ENCODE results near the gene CLEC20A. TPM values are rescaled to one million over a fixed set of nuclear protein-coding genes. Genes with fewer than 3 reads are reported as not detected.

The CLEC20A gene
- total RNA-seq (2022) = not detected in 2 replicates
- Bru-seq, nascent RNA = not detected
- not detected for BruChase-seq, experiment 1, labeled RNA remaining after a 6-hour chase
- BruChase-seq, experiment 2, labeled RNA remaining after a 2-hour chase = not detected
- long read RNA-seq, partial matches to known transcripts = 0 of 2 reads
- long read RNA-seq, other reads (novel, unspliced or antisense) = 2 of 2 reads

GRCh38 chr1:178496410-178497135 is at the start of gene CLEC20A:
TSS of gene CLEC20A (minus strand) at chr1:178496964. CDS start at chr1:178496939, 25 bp downstream.
- no peak within 1 kb of the TSS for H3K4me3 Mint-ChIP-seq (ENCODE audit: unreplicated experiment)
- H3K27me3 Mint-ChIP-seq (ENCODE audit: insufficient read depth, unreplicated experiment) = no peaks in the 10 kb centered on the region
- intact Hi-C loops (cut with micrococcal nuclease) = no loop called here
- TF ChIP-seq CTCF (IDR thresholded peaks at IDR 0.05; ENCODE audit: unreplicated experiment) = no peak
- H3K27ac Mint-ChIP-seq (ENCODE audit: low read depth, unreplicated experiment) = no peak within 1 kb of the TSS
- POLR2A ChIA-PET = no interaction called here
- DNase-seq (ENCODE audit: unreplicated experiment) = no peak
- CTCF ChIA-PET = interaction anchor here (0.6 to 2.4 kb wide), 3 partner anchors 8 to 1210 kb away, joined by 3 to 20 read pairs (median 4); no protein-coding TSS in a partner anchor
- BruUV-seq (replicated peaks) = no TSS peak
- no peaks in the 10 kb centered on the region for H3K9me3 Mint-ChIP-seq (ENCODE audit: unreplicated experiment)
- no peaks in the 10 kb centered on the region for H3K4me1 Mint-ChIP-seq (ENCODE audit: insufficient read depth, unreplicated experiment)
- H3K36me3 Mint-ChIP-seq (ENCODE audit: insufficient read depth, unreplicated experiment) = no peaks in the 10 kb centered on the region

GRCh38 chr1:178544531-178544930 is 47.8 kb upstream of the CLEC20A start:
- intact Hi-C loops (cut with micrococcal nuclease) = no loop called here
- DNase-seq (ENCODE audit: unreplicated experiment) = no peak
- ChIA-PET CTCF (interaction anchor here (0.6 to 12.2 kb wide), 15 partner anchors 11 to 583 kb away, joined by 3 to 390 read pairs (median 8); partner anchors contain the start of gene RALGPS2), POLR2A (interaction anchor here (3.0 to 3.4 kb wide), 3 partner anchors 182 to 209 kb away, joined by 17 to 23 read pairs (median 18); no protein-coding TSS in a partner anchor)
- no peak overlapping the region for H3K4me3 Mint-ChIP-seq (ENCODE audit: unreplicated experiment)
- H3K36me3 Mint-ChIP-seq (ENCODE audit: insufficient read depth, unreplicated experiment) = peaks cover 10% of the 10 kb centered on the region
- no peaks in the 10 kb centered on the region for H3K27me3 Mint-ChIP-seq (ENCODE audit: insufficient read depth, unreplicated experiment)
- BruUV-seq (replicated peaks) = no TSS peak
- H3K27ac Mint-ChIP-seq (ENCODE audit: low read depth, unreplicated experiment) = no peak overlapping the region
- H3K4me1 Mint-ChIP-seq (ENCODE audit: insufficient read depth, unreplicated experiment) = peaks cover 20% of the 10 kb centered on the region
- TF ChIP-seq CTCF (IDR thresholded peaks at IDR 0.05; ENCODE audit: unreplicated experiment) = no peak
- no peaks in the 10 kb centered on the region for H3K9me3 Mint-ChIP-seq (ENCODE audit: unreplicated experiment)

GRCh38 chr1:178543290-178543607 is 46.5 kb upstream of the CLEC20A start:
- no peak for TF ChIP-seq CTCF (IDR thresholded peaks at IDR 0.05; ENCODE audit: unreplicated experiment)
- no TSS peak for BruUV-seq (replicated peaks)
- Mint-ChIP-seq H3K27me3 (ENCODE audit: insufficient read depth, unreplicated experiment) (no peaks in the 10 kb centered on the region), H3K9me3 (ENCODE audit: unreplicated experiment) (no peaks in the 10 kb centered on the region), H3K27ac (ENCODE audit: low read depth, unreplicated experiment) (peak overlapping the region; percentile 80), H3K4me3 (ENCODE audit: unreplicated experiment) (peak overlapping the region; percentile 95), H3K4me1 (ENCODE audit: insufficient read depth, unreplicated experiment) (peaks cover 30% of the 10 kb centered on the region), H3K36me3 (ENCODE audit: insufficient read depth, unreplicated experiment) (peaks cover 10% of the 10 kb centered on the region)
- intact Hi-C loops (cut with micrococcal nuclease) = loop anchor here (2.0 kb wide), 2 partner anchors 66 to 184 kb away; no protein-coding TSS in a partner anchor
- CTCF ChIA-PET = interaction anchor here (0.6 to 12.2 kb wide), 81 partner anchors 8 to 827 kb away, joined by 3 to 390 read pairs (median 5); partner anchors contain the start of gene RALGPS2
- DNase-seq (ENCODE audit: unreplicated experiment) = no peak
- POLR2A ChIA-PET = interaction anchor here (0.6 to 3.4 kb wide), 11 partner anchors 11 to 466 kb away, joined by 3 to 23 read pairs (median 3); partner anchors contain the start of gene RALGPS2
